Pancreas (tissue), 10 donors: ENCODE measurements around the gene LRRC3. TPM values are rescaled to one million over a fixed set of nuclear protein-coding genes. Genes with fewer than 3 reads are reported as not detected.

ENCODE experiments used
- ATAC-seq, 4 donors: fragments of 200-7000 bp; cut with Tn5 transposase; one replicate each; pipeline versions ENCODE4 v1.8.0 to v1.9.1; 2020; ENCODE audit warnings: mild to moderate bottlenecking in 4 of 4, moderate library complexity in 4 of 4
- DNase-seq, 6 donors: peaks; one replicate each; pipeline ENCODE4 v3.0.0-alpha.2; 2020
- FAIRE-seq: peaks from 2 replicates; lab custom pipeline; 2012; peaks lifted over from hg19 to GRCh38; lab: Jason Lieb, UNC
- H3K27ac ChIP-seq, 4 donors: fragments of 200-600 bp; sonication (generic); 1 replicate in 3 of 4; 2 replicates in 1 of 4; pipeline versions ENCODE4 v1.5.0 to v1.8.0; 2020
- H3K27me3 ChIP-seq, 4 donors: fragments of 200-600 bp; one replicate each; pipeline ENCODE4 v1.8.0; 2021
- H3K36me3 ChIP-seq, 3 donors: fragments of 200-600 bp; sonication (generic) in 1 of 3; one replicate each; pipeline versions ENCODE4 v1.5.0 to v1.8.0; 2020 to 2021
- H3K4me1 ChIP-seq, 3 donors: fragments of 200-600 bp; one replicate each; pipeline ENCODE4 v1.8.0; 2021
- H3K4me3 ChIP-seq, 4 donors: fragments of 200-600 bp; sonication (generic) in 2 of 4; one replicate each; pipeline versions ENCODE4 v1.5.0 to v1.8.0; 2020 to 2021
- H3K9me3 ChIP-seq, 4 donors: fragments of 200-600 bp; one replicate each; pipeline ENCODE4 v1.8.0; 2021
- CTCF ChIP-seq, 4 donors: fragments of 200-600 bp; sonication (generic) in 3 of 4; IDR thresholded peaks; one replicate each; pipeline versions ENCODE4 v1.5.0 to v1.8.0; 2021; ENCODE audit warnings: antibody characterized with exemption in 4 of 4
- WGBS, 2 donors: extraction: QIAGEN DNeasy Blood & Tissue Kit; methylation state at CpG; one replicate each; pipeline ENCODE4 v1.1.7; 2013; 5-methylcytosine and 5-hydroxymethylcytosine counted together
- intact Hi-C, 3 donors: fragments of 100-400 bp; cut with DNase I; formaldehyde crosslinking; loops; one replicate each; pipeline versions ENCODE4 v1.11.1 to v1.14.2; 2022
- polyA plus RNA-seq, 2 donors: library from polyadenylated mRNA; stranded (reverse); fragments of 200-250 nt; gene quantifications; one replicate each; pipeline ENCODE4 v1.2.3, GENCODE V29; 2013
- total RNA-seq, 6 donors: library from RNA; stranded (reverse); fragmentation: NEBNext Ultra II Directional in 4 of 6; extraction: Animal tissue kit (Norgen Biotek cat#: 25700) in 4 of 6; gene quantifications; one replicate each; pipeline versions ENCODE4 v1.2.1 to v1.2.4, GENCODE V29; 2021 to 2023
- donor health status: healthy with polysubstance abuse.
- donor health status: DM: no; HTN: no; CAD: no; lungs with moderate emphysema.
- donor health status: DM: no; HTN: no; CAD: no.
- donor health status: control.
- donor health status: control.
- donor health status: Bipolar disorder and iron deficiency.
- donor health status: DM: yes; HTN: yes; CAD: no.
- donor health status: DM: no; HTN: no; CAD: no.
- donor health status: DM: no; HTN: no; CAD: no.
- donor health status: DM: yes; HTN: yes; CAD: no.

LRRC3 gene
- total and polyA plus RNA-seq, 8 donors, result 0.35 to 1.7 (median 0.47) TPM

GRCh38 chr21:44408226-44408625 is 47.1 kb upstream of the LRRC3 start:
- no peak for DNase-seq
- Histone ChIP-seq H3K9me3 (no peaks in the 10 kb centered on the region), H3K36me3 (no peaks in the 10 kb centered on the region), H3K4me3 (no peak overlapping the region), H3K4me1 (no peaks in the 10 kb centered on the region), H3K27ac (no peak overlapping the region), H3K27me3 (no peaks in the 10 kb centered on the region)
- FAIRE-seq, result no peak
- TF ChIP-seq CTCF (IDR thresholded peaks at IDR 0.05), result no peak
- intact Hi-C loops, result no loop called here
- ATAC-seq, result no peak
- WGBS, 2 donors, result 77 to 80% methylated on average over 15 of the region's 15 CpGs

GRCh38 chr21:44413566-44414290 is 41.6 kb upstream of the LRRC3 start:
- DNase-seq (peak in 1 of 6 donors; percentile 38), ATAC-seq (no peak)

GRCh38 chr21:44414291-44415072 is 40.8 kb upstream of the LRRC3 start:
- Histone ChIP-seq H3K27me3 (no peaks in the 10 kb centered on the region), H3K9me3 (no peaks in the 10 kb centered on the region), H3K36me3 (no peaks in the 10 kb centered on the region), H3K27ac (no peak overlapping the region), H3K4me3 (no peak overlapping the region), H3K4me1 (no peaks in the 10 kb centered on the region)
- intact Hi-C loops, result no loop called here
- DNase-seq (peak in 2 of 6 donors; percentile 4 to 18), FAIRE-seq (no peak), ATAC-seq (no peak)
- TF ChIP-seq CTCF (IDR thresholded peaks at IDR 0.05), result no peak
- WGBS, 2 donors, result 71 to 76% methylated on average over 30 of the region's 30 CpGs

More at GRCh38 chr21:44413566-44414290, 41.6 kb upstream of the LRRC3 start:
- 82 to 90% methylated on average over 27 of the region's 27 CpGs for WGBS, 2 donors
- FAIRE-seq, result no peak
- no peaks in the 10 kb centered on the region for H3K4me1 ChIP-seq
- intact Hi-C loops, result no loop called here
- TF ChIP-seq CTCF (IDR thresholded peaks at IDR 0.05), result no peak
- H3K36me3 ChIP-seq, result no peaks in the 10 kb centered on the region
- H3K27ac ChIP-seq, result no peak overlapping the region
- no peaks in the 10 kb centered on the region for H3K9me3 ChIP-seq
- H3K4me3 ChIP-seq, result no peak overlapping the region
- H3K27me3 ChIP-seq, result no peaks in the 10 kb centered on the region

GRCh38 chr21:44415073-44416025 is 40.0 kb upstream of the LRRC3 start:
- 41 to 50% methylated on average over 24 of the region's 24 CpGs for WGBS, 2 donors
- no peaks in the 10 kb centered on the region for H3K9me3 ChIP-seq
- no peak overlapping the region for H3K4me3 ChIP-seq
- ATAC-seq, result no peak
- no peak overlapping the region for H3K27ac ChIP-seq
- FAIRE-seq, result no peak
- intact Hi-C loops, result no loop called here
- TF ChIP-seq CTCF (IDR thresholded peaks at IDR 0.05), result no peak
- H3K36me3 ChIP-seq, result no peaks in the 10 kb centered on the region
- H3K4me1 ChIP-seq, result no peaks in the 10 kb centered on the region
- peak in 1 of 6 donors; percentile 24 for DNase-seq
- no peaks in the 10 kb centered on the region for H3K27me3 ChIP-seq
